GM10847 (cell line): ENCODE results near the gene LMOD1.

ENCODE experiments used
- POLR2A ChIP-seq: IDR thresholded peaks from 2 replicates; pipeline ENCODE4 v1.6.1; 2011; ENCODE audit not compliant: insufficient read length; ENCODE audit errors: extremely low read depth

The LMOD1 gene

DNA sequence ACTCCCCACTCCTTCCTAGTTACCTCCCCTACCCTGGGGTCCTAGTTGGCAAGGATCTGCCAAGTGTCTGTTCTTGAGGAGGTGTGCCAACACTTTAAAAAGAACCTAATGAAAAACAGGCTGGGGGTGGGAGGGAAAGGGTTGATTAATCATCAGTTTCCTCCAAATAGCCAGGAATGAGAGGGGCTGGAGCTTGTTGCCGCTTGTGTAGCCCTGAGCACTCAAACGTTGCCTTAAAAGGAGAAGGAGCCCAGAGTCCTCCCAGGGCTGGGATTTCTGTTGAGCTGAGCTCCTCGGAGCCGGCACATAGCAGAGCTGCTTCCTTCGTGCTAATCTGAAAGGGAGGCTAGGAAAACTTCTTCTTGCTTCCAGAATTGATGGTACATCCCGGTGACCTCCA, 41.8 kb downstream of the LMOD1 start:
- TF ChIP-seq POLR2A: no peak

DNA sequence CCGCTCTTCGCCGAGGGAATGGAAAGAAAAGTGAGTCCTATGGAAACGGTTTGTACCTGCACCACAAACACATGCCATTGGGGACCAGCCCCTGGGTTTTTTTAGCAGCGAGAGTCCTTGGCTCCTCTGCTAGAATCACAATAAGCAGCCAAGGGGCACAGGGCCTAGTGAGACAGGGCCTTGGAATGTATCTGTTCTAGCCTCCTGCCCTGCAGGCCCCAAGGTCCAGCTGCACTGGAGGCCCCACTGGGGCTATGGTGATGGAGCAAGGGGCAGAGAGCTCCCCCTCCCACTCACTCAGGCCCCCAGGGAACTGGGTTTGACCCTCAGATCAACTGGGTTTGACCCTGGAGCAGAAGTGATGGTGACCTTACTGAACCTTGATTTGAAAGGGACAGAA, 43.2 kb downstream of the LMOD1 start:
- no peak for TF ChIP-seq POLR2A

DNA sequence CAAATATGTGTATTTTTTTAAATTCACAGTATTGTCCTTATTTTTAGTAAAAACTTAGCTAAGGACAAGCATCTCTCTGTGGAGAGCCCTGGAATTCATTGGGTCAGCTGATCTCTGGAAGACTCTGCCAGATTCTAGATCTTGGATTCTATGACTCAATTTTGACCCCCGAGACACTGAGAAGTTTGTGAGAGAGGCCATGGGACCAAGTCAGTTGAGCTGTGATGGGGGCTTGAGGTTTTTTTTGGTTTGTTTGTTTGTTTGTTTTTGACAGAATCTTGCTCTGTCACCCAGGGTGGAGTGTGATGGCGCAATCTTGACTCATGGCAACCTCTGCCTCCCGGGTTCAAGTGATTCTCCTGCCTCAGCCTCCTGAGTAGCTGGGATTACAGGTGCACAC, 44.1 kb downstream of the LMOD1 start:
- no peak for TF ChIP-seq POLR2A

DNA sequence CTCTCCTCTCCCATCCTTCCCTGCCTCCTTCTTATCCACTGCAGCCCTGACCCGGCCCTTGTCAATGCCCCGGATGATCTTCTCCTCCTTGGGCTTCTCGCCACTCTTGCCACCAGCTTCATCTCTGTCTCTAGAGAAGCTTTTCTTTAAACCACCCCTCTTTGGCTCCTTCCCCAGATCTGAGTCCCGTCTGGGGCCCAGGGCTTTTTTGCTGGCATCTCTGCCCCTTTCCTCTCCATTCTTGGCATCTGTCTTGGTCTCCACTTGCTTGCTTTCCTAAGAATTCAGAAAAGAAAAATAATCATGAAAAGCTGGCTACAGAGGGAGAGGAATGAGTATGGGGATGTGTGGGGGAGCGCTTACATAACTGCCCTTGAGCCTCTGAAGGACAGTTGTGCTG, 45.9 kb downstream of the LMOD1 start:
- no peak for TF ChIP-seq POLR2A

DNA sequence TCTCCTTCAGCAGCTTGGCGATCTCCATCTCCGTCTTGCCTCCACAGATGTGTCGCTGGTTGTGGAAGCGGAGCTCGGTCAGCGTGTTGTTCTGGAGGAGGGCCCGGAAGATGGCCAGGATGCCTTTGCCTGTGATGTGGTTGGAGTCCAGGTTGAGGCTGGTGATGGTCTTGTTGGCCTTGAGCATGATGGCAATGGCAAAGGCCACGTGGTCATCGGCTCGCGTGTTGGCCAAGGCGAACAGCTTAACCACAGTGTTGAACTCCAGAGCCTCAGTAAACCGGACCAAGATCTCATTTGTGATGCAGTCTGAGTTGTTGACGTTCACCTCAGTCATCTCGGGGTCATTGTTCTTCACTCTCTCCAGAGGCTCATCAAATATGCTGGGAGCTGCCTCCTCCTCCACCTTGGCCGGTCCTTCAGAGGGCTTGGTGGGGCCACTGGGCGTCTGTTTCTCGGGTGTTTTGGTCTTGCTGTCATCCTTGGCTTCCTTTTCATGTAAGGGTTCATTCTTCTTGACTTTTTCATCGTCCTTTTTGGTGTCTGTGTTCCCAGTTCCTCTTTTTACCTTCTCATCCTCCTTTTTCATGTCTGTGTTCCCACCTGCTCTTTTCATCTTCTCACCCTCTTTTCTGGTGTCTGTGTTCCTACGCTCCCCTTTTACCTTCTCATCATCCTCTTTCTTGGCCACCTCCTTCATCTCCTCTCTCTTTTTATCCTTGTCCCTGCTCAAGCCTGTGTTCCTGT, 46.5 kb downstream of the LMOD1 start:
- no peak for TF ChIP-seq POLR2A

DNA sequence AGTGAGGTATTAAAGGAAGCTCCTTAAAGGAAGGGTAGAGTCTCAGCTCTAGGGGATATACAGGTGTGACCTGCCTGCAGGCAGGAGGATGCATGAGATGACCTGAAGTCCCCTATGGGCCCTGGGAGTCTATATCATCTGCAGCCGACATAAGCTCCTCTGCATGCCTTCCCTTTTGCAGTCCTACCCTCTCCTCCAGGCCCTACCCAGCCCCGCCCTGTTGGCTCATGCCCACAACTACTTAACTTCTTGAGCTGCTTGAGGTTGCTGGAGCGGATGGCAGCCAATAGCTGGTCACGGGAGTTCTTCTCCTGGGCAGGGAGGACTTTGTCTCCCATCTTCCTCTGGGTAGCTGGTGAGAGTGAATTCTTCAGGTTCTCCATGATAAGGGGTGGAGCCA, 47.4 kb downstream of the LMOD1 start:
- TF ChIP-seq POLR2A: no peak

DNA sequence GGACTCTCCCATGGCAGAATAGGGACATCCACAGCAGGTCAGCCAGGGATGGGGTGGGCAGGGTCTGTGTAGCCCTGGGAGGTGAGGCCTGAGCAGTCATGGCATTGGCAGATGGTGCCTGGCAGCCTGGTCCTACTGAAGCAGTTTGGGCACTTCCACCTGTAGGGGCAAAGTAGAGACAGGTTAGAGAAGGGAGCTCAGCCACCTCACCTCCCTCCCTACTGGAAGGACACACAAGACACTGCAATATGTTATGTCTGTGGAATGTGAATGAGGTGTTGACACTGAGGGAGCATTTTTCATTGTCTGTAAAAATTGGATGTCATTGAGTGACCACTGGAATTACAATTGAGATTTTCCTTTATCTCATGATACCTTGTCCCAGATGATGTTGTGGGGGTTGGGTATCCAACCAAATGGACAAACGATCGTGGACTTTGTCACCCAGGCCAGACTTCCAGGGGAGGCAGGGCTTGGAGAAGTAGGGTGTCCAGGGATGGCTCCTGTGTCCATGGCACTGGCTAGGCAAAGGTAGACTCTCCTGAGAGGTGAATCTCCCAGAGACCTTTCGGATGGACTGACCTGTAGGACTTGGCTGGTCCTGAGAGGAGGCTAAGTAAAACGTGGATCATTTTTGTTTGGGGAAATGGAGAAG, 48.0 kb downstream of the LMOD1 start:
- TF ChIP-seq POLR2A: no peak

DNA sequence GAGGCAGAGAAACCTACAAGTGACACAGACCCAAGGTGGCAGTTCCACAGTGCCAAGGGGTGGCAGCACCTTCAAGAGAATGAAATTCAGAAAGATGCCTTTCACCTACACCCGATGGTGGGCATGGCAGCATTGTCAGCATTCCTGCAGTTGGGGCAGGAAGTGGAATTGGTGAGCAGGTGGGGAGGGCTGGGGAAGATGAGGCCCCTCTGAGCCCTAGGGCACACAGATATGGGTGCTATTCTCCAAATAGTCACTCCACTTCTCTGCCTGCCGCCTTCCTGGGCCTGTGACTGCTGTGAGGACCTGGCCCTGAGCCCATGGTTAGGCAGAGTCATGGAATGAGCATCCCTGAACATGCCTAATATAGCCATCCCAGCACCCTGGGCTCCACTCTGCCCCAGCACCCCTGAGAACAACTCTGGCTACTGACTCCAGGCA, 49.4 kb downstream of the LMOD1 start:
- no peak for TF ChIP-seq POLR2A

DNA sequence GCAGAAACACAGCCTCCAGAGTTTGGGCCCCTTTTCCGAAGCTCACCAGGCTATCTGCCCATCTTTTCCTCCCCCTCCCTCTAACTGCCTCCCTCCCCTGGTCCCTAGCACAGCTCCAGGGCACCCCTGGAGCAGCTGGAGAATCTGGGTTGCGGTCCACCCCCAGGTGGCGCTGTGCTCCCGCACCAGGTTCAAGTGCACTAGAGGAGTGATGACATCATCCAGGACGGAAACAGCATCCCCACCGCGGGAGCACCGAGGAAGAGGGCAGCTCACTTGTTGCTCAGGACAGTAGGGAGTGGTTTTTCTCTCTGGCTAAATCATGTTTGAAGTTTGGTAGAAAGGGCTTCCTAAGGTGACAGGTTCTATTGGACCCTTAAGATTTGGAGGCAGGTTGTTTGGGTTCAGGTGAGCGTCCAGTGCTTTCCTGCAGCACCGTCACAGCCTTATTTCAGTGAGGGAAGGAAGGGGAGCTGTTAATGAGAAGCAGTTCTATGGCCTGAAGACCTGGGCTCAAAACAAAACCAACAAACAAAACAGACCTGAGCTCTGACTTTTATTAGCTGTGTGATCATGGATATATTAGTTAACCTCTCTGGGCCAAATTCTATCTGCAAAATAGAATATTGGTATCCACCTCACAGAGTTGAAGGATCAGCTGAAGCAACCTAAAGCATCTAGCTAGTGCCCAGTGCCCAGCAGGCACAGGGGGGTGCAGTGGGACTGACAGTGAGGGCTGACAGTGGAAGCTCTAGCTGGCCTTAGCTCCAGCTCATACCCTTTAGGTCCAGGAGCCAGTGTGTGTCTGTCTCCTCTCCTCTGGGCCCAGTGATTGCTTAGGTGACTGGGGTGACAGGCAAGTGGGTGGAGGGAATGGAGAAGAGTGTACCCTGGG, 50.2 kb downstream of the LMOD1 start:
- no peak for TF ChIP-seq POLR2A

DNA sequence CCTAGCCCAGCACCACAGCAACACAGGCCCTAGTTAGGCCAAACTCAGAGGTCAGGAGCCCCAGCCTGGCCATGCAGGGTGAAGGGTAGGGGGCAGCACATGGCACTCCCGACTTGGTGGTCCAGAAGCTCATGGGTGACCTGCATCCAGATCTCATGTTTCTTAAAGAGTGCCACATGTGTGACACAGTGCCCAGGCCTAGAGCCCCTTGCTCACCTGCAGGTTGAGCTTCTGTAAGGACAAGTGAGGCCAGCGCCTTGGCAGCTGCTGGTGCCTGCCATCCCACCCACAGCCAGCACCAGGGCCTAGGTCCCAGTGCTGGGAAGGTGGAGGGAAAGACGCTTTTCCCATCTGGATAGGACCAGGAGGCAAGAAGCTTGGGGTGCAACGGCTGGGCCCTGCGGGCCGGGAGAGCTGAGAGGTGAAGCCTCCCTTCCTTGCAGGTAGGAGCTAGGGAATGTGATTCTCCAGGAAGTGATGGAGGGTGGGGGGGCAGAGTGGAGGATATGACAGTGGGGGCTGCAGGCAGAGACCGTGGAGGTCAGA, 51.2 kb downstream of the LMOD1 start:
- TF ChIP-seq POLR2A: no peak

DNA sequence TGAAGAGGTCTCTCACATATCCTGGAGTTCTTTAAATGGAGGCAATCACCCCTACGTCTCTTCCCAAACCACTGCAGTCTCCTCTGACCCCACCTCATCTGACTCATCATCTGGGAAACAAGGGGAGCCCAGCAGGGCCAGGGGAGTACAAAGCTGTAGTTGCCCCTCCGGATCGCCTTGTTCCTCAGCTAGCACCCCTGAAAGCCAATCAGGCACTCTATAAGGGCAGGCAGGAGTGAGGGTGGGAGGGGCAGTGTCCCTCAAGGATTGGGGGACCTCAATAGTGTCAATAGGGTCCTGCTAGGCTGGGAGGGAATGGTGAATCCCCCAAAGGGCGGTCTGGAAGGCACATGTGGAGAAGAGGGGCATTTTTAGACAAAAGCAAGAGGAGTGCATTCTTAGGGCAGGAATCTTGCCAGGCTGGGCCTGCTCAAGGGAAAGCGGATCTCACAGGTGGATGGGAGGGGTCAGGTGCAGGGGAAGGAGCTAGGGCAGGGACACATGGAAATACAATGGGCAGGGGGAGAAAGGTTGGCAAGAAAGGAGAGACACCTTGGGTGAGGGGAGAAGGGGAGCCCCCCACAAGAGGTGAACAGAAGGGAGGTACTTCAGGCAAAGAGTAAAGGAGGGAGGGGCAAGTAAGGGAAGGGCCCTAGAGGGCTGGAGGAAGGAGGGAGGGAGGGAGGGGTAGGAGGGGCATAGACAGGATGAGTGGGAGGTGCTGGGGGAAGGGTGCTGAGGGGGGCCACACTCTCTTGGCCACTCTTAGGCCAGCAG, 51.8 kb downstream of the LMOD1 start:
- no peak for TF ChIP-seq POLR2A

DNA sequence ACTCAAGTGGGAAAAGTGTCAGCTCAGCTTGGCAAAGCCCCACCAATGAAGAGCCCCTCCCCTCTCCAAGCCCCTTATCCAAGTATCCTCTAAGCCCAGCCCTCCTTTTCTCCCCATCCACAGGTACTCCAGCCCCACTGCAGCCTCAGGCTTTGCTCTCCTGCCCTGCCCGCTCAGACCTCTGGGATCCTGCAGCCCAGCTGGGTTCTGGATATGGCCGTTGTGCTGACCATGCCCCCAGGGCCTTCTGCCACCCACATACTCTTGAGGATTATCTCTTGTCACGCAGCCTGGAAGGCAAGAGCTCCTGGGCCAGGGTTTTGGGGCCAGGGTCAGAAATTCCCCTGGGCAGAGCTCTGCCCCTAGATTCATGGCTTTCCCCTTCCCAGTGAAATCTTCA, 52.9 kb downstream of the LMOD1 start:
- no peak for TF ChIP-seq POLR2A

DNA sequence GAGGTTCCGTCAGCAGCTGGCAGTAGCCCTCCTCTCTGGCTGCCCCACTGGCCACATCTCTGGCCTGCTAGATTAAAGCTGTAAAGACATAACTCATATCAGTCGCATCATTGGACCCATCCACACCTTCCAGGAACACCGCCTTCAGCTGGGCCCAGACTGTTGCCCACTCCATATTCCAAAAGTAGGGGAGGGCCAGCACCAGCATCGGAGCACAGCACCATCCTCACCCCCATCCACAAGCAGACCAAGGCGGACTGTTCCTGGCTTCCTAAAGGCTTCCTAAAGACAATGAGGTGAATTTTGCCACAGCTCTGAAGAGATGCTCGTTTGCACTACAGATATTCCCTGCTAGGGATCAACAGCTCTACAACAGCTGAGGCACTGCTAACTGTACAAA, 54.1 kb downstream of the LMOD1 start:
- no peak for TF ChIP-seq POLR2A

DNA sequence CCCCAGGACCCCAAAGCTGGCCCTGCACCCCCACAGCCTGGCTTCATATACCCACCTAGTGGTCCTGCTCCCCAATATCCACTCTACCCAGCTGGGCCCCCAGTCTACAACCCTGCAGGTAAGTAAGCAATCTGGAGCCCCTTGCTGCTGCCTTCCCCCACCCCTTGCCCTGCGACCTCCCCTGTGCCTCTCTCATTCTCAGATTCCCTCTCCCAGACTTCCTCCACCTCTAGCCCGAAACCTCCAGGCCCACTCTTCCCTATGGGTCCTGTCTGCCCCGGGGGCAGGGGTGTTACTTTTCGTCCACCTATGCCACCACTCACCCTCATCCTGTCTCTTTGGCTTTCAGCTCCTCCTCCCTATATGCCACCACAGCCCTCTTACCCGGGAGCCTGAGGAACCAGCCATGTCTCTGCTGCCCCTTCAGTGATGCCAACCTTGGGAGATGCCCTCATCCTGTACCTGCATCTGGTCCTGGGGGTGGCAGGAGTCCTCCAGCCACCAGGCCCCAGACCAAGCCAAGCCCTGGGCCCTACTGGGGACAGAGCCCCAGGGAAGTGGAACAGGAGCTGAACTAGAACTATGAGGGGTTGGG, 54.8 kb downstream of the LMOD1 start:
- no peak for TF ChIP-seq POLR2A
